ENCODE results near the gene ALDH3A2.
"Not testable (repeated sequence)": the region's sequence is repeated elsewhere in the genome, so short reads cannot be mapped to it uniquely, and the experiment has no call there.

ALDH3A2 gene

DNA sequence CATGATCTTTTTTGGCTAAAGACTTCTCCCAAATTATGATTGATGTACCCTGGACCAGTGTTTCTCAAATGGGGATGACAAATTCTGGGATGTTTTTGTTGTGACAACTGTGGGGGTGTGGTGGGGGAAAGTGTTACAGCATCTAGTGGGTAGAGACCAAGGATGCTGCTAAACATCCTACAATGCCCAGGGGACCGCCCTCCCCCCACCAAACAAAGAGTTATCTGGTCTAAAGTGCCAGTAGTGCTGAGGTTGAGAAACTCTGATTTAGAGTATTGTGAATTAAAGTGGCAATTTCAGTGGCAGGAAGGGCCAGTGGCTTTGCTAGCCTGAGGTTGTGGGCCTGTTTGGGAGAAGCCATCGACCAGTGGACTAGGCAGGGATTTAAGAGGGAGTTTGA is 34.6 kb downstream of the ALDH3A2 start:
- no peak for DNase-seq

DNA sequence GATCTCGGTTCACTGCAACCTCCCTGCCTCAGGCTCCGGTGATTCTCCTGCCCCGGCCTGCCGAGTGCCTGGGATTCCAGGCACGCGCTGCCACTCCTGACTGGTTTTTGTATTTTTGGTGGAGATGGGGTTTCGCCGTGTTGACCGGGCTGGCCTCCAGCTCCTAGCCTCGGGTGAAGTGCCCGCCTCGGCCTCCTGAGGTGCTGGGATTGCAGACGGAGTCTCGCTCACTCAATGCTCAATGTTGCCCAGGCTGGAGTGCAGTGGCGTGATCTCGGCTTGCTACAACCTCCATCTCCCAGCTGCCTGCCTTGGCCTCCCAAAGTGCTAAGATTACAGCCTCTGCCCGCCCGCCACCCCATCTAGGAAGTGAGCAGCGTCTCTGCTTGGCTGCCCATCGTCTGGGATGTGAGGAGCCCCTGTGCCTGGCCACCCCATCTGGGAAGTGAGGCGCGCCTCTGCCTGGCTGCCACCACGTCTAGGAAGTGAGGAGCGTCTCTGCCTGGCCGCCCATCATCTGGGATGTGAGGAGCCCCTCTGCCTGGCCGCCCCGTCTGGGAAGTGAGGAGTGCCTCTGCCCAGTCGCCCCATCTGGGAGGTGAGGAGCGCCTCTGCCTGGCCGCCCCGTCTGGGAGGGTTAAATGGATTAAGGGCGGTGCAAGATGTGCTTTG is 36.5 kb downstream of the ALDH3A2 start:
- DNase-seq, result not testable (repeated sequence)

DNA sequence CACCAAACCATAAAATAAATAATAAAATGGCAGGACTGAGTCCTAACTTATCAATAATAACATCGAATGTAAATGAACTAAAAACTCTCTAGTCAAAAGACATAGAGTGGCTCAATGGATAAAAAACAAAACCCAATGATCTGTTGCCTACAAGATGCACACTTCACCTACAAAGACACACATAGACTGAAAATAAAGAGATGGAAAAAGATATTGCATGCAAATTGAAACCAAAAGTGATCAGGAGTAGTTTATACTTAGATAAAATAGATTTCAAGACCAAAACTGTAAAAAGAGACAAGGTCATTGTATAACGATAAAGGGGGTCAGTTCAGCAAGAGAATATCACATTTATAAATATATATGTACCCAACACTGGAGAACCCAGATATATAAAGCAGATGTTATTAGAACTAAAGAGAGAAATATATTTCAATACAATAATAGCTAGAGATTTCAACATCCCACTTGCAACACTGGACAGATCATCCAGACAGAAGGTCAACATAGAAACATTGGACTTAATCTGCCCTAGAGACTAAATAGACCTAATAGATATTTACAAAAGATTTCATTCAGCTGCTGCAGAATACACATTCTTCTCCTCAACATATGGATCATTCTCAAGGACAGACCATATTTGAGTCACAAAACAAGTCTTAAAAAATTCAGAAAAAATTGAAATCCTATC is 38.0 kb downstream of the ALDH3A2 start:
- no peak for DNase-seq

DNA sequence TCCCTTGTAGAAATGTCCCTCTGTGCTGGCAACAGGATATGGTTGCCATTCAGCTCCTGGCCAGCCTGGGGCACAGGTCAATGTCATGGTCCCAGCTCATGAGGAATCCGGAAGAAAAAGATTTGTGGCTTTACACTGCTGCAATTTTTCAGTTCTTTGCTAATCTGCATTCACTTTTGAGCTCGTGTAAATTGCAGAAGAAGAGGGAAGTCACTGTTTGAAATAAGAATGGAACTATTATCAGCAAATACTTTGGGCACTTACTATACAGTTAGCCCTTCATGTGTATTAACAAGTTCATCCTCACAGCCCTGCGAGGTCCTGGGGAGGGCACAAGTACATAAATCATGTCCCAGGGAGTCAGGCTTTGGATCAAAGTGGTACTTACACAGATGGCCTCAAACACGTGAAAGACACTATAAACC is 53.7 kb downstream of the ALDH3A2 start:
- DNase-seq, result no peak

DNA sequence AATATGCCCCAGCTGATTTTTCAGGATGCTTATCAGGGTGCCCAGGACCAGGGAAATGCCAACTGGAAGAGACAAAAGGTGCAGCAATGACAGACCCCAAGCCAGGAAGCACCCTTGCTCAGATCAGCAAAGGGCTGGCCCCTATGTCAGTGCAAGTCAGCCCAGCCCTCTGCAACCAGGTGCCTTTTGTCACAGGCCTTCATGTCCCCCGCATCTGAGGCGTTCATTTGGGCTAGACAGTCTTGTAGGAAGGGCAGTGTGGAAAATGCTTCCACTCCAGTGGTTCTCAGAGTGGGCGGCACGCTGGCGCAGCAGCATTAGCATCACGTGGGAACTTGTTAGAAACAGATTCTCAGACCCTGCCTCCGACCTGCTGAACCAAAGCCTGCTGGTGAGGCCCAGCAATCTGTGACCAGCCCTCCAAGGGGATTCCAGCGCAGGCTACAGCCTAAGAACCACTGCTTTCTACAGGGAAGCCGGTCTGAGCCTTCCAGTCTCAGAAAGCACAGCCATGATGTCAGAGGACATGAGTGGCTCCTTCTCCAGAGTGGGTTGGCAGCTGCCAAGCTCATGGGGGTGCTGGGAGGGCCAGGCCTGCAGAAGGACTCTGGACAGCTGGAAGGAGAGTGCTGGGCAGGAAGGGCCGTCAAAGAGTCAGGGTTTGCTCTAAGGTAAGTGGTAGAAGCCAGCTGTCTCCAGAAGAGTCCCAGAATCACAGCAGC is 54.7 kb downstream of the ALDH3A2 start:
- no peak for DNase-seq

DNA sequence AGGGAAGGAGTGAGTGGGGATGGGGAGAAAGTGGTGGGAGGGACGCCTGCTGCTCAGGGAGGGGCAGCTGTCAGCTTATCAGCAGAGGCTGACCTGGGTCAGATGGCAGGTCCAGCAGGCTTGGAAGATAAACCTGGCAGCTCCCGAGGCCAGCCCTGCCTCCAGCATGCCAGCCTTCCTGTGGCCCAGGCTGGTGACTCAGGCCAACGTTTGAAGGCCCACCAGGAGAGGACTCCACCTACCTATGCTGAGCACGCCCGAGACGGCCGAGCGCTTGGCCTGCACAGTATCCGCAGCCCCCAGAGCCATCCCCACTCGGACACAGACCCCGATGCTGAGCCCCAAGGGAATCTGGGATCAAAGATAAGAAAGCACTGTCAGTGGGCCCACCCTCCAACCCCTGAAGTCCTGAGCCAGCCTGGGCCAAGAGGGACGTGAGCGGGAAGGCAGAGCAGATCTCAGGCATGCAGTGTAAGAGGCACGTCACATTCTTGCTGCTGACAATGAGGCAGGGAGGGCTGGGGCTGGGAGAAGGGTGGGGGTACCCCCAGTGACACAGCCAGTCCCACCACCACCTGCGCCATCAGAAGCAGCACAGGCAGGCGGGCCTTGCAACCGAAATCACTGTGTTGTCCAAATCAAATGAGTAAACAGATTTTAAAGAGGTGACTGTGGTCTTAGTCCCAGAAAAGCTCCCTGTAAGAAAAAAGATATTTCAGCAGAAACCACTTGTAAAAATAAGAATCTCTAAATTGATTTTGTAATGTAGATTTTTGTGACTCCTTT is 55.5 kb downstream of the ALDH3A2 start:
- no peak for DNase-seq

DNA sequence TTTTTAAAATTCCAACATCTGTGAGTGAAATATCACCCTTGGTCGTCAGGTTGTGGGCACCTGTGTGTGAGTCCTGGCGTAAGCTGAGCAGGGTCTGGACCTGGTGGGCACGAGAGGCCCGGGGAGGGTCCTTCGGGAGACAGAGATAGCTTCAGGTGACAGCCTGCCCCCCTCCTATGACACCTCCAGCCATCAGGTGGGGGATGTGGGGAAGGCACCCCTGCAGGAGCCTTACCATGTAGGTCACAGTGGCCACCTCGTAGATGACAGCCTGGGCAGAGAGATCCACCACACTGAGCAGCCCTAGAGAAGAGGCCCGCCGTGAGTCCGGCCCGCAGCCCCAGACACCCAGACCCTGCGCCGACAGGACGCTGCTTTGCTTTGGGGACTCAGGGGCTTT is 56.6 kb downstream of the ALDH3A2 start:
- DNase-seq, result no peak

DNA sequence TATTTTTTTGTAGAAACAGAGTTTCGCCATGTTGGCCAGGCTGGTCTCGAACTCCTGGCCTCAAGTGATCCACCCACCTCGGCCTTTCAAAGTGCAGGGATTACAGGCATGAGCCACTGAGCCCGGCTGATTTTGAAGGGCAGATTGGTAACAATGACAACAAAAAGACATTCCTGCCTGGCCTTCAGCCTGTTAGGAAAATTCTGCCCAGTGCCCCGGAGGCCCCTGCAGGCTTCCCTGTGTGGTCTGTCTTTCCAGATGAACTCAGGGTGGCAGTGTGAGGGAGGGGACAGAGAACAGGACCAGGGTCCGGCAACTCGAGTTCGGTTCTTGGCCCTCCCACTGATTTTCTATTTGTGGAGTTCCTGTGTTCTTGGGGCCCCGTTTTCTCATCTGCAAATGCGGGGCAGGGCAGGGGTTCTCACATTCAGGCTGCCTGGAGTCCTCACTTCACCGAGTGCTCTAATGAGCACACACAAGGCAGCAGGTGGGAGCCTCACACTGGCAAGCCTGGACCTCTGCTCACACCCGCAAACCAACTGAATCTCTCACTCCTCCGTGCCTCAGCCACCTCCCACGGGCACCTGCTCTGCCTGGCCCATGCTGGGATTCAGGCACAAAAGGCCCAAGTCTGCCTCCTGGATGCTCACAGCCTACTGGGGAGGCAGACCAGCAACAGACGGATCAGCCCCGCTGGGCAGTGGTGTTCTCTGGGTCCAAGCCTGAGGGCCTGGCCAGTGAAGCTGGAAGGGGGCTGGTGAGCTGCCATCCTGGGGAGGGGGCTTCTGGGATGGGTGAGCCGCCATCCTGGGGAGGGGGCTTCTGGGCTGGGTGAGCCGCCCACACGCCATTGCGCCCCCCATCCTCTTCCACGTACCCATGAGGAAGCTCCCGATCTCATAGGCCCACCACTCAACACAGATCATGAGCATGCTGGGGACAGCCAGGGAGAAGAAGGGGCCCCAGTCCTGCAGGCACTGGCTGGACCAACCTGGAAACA is 57.5 kb downstream of the ALDH3A2 start:
- no peak for DNase-seq

DNA sequence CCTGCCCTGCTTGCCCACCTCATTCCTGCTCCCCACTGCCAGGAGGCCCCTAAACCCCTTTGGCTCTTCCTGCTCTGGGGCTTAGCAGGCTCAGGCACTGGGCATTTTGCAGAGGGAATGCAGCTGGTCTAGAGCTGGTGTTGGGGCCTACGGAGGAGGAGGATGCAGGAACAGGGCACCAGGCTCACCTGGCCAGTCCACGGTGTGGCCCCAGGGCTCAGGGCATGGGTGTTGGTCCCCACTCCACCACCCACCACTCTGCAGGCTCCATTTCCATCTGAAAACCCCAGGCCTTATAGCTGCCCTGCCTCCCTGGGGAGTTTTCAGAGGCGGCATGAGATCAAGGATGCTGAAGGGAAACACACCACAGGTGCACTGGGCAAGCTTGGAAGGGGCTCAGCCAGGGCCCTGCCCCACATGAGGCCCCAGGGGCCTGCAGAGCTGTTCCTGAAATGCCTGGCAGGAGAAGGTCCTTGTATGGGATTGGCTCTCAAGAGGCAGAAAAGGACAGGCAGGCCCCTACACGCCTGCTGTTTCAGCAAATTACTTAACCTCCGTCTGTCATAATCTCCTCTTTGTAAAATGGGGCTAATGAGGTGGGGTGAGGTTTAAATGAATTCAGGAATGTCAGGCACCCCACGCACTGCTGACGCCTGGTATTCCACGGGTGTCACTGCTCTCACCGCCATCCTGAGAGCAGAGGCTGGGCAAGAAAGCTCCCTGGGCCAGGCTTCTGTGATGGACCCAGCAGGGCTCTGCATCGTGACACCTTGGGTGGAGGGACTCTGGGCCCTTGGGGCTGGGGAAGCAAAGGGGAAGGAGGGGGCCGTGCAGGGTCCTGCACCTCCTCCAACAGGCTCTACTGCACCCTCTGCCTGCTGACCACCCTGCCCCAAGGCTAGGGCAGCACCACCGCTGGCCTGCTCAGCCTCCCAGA is 58.5 kb downstream of the ALDH3A2 start:
- DNase-seq, result no peak

DNA sequence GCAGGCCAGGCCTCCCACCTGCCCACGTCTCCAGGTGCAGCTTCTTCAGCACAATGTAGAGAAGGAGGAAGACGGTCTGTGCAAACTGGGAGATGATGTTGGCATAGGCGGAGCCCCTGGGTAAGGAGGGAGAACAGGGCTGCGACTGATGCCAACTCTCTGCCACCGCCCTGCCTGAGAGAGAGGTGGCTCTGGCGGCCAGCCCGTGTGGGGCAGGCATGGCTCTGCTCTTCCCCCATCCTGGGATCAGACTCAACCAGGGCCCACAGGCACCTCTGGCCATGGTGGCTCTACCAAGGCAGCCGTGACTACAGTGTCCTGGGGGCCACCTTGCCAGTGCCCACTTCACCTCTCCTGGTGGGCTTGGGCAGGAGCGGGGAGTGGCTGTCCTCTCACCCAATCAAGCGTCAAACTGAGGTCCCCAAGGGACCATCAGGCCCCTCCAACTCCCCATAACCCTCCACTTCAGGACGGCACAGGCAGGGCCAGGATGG is 59.2 kb downstream of the ALDH3A2 start:
- no peak for DNase-seq

DNA sequence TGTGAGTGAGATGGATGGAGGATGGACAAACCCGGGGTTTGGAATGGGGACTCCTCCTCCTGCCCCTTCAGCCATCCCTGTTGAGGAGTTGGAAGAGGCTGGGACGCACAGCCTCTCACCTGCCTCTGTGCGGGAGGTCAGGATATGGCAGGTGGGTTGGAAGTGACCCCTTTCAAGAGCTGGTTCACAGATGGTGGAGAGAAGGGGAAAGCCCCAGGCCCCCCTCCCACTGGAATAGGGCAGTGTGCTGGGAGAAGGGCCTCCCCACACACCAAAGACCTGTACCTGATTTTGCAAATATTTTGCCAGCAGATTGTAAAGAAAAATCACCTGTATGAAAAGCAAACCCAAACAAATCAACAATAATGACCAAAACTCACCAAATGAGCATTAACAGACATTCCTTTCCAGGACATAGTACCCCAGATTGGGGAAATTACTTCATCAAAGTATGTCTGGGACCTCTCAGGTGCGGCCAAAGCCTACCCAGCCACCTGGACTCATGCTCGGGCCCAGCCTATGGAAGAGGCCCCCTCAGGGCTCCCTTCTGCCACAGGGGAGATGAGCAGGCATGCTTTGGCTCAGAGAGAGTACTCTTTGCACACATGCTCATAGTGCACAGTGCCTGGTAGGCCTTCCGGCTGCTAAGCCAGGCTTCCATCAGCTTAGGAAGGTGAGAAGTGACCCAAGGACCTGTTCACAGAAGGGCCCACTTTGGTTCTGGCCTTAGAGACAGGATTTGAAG is 60.1 kb downstream of the ALDH3A2 start:
- no peak for DNase-seq

DNA sequence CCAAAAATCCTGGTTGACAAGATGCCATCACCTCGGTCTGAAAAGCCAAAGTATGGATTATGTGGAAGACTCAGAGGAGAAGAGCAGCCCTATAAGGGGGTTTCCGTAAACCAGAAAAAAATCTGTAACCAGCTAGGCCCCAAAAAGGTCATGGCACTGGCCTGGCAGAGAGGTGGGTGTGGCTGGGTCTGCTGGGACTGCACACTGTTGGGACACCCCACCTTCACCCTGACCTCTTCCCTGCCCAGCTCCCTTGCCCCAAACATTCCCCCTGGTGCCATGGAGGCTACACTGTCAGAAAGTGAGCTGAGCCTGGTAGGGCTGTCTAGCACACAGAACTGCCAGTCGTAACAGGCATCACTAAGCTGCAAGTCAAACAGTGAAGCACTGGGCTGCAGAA is 61.3 kb downstream of the ALDH3A2 start:
- DNase-seq, result no peak

DNA sequence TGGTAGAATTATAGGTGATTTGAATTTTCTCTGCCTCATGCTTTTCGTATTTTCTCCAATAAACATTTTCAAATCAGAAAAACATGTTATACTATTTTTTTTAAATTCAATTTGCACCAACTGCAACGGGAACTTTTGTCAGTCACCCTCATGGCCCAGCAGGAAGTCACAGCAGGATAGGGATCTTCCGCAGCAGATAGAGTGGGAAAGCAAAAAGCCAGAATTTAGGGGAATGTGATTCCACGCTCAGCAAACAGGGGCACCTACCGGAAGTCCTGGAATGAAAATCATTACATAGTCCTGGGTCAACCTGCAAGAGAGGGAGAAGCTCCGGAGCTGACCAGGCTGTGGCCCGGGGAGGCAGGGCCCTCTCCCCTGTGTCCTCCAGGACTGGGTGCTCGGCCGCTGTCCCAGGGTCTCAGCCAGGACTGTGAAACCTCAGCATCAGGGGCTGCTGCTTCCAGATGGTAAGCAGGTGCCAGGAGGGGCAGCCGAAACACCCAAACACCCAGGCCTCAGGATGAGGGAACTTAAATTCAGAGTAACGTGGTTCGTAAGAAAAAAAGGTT is 64.0 kb downstream of the ALDH3A2 start:
- no peak for DNase-seq

DNA sequence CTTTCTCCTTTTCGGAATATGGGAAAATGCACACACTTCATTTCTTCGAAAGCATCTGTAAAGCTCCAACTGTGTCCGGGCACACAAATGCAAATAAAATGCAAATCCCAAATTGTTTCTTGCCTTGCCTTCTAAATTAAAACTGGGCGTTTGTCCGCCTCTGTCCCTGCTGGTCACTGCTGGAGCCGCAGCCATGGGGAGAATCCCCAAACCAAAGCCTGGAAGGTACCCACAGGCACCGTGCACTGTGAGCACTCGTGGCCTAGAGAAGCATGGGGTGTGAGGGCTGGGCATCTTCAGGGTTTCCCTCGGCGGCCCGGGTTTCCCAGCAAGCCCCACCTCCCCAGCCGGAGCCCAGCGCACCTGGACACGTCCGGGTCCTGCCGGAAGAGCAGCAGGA is 64.9 kb downstream of the ALDH3A2 start:
- DNase-seq, result no peak

DNA sequence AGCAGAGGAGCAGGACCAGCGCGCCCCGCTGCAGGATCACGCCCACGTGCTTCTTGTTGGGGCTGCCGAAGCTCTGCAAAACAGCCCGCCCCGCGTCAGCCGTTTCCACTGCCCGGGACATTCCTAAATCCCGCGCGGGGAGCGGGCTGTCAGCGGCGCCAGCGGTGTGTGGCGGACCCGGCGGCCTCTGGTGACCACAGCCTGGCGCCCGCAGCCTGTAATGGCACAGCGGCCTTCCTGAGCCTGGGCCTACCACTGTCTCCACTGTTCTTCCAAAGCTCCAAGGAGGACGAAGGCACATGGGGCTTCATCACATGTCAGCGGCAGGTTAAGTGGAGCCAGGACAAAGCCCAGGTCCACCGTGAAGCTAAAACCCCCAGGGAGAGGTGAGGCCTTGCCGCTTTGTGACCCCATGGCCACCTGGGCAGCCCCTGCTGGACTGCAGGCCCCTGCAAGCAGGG is 65.4 kb downstream of the ALDH3A2 start:
- no peak for DNase-seq

DNA sequence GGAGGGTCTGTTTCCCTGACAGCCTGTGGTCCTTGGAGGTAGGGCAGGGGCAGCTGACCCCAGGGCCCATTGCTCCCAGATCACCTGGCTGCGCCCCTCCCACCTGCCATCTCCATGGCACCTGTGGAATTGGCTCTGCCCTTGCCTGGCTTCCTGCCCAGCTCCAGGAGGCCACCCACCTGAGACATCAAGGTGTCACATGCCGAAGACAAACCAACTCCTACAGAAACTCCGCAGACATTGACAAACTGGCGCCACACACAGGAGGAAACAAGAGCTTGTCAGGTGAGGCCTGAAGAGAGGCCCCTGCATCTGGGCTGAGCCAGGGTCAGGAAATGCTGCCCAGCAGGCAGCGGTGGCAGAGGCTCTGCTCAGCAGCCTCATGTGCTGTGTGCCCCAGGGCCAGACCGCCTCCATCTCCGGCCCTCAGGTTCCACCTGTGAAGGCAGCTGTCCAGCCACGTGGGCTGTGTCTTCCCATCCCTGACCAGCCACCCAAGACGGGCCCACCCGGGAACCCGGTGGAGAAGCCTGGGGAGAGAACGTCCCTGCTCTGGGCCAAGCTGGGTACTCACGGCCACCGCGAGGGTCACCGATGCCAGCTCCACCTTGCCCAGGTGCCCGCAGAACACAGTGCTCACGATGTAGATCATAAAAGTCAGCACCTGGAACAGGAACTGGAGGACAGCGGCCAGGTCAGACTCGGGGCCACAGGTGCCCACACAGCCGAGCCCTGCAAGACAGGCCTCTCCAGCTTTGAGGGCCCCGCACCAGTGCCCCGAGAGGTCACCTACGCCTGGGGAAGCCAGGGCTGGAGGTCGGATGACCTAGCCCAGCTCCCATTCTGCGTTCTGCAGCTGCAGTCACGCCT is 66.2 kb downstream of the ALDH3A2 start:
- DNase-seq, result no peak

DNA sequence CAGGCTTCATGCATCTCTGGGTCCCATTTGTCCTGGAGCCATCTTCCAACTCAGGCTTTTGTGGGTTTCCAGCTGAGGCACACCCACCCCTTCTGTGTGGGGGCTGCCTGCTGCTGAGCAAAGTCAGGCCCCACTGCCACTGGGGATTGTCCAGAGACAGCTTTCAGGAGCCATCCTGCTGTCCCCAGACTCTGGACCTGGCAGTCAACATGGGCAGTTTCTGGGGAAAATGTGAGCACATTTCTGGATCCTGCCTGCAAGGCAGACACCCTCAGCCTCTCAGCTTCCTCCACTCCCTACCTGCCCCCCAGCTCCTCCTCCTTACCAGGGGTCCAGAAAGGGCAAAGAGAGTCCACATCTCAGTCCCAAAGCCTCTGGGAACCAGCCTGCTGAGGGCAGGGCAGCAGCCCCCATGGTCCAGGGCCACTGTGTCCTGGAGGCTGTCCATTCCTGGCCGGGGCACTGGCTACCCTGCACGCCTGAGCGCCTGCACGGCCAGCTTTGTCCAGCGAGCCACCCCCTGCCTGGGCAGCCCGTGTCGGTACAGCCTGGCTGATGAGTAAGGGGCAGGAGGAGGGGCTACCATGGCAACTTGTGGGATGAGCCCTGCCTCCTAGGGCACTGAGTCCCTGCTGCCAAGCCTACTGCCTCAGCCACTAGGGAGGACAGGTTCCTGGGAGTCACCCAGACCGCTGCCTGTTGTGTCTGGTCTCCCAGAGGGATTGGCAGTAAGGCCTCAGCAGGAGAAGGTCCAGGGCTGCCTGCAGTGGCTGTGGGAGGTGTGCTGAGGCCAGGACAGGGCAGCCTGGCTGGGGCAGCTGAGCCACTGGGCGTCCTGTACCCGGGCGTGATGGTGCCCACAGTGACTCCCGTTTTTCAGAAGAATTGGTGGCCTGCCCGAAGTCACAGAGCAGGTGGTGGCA is 67.8 kb downstream of the ALDH3A2 start, which contains the start of gene SLC47A2:
Gene SLC47A2, minus strand, starts transcription at position 477 of the 923 bp plus-strand sequence. Its CDS starts 29 bp downstream, at position 448.
- DNase-seq, result no peak
